Stimulated activated memory B cell treated with anti-CD40 and anti-IgM and Interleukin-4, amounts not matched to agents 10 μg/mL and 1 μg/mL and 100 μg/mL, for 72 hours (primary cell): ENCODE data around the gene SLC25A29.
A peak's percentile ranks its signal among the peaks of the same experiment; 100 is the strongest.
"Not testable (repeated sequence)": the region's sequence is repeated elsewhere in the genome, so short reads cannot be mapped to it uniquely, and the experiment has no call there.

Experiments
- ATAC-seq: fragments of 150-1000 bp; cut with Tn5 transposase; 2 replicates; pipeline ENCODE4 v1.10.0; 2021
- H3K27ac Mint-ChIP-seq: one replicate; pipeline ENCODE4 v1.8.0; 2022; ENCODE audit warnings: mild to moderate bottlenecking, mixed read lengths
- H3K27me3 Mint-ChIP-seq: one replicate; pipeline ENCODE4 v1.8.0; 2022; ENCODE audit warnings: mixed read lengths
- H3K36me3 Mint-ChIP-seq: one replicate; pipeline ENCODE4 v1.8.0; 2022; ENCODE audit warnings: mixed read lengths
- H3K4me1 Mint-ChIP-seq: one replicate; pipeline ENCODE4 v1.8.0; 2022; ENCODE audit warnings: mixed read lengths
- H3K4me3 Mint-ChIP-seq: one replicate; pipeline ENCODE4 v1.8.0; 2022; ENCODE audit warnings: mild to moderate bottlenecking, moderate library complexity, mixed read lengths
- H3K9me3 Mint-ChIP-seq: one replicate; pipeline ENCODE4 v1.8.0; 2022; ENCODE audit warnings: mixed read lengths

The SLC25A29 gene

GRCh38 chr14:100307766-100308426 is 1.7 kb upstream of the SLC25A29 start:
- Mint-ChIP-seq H3K4me1 (peaks cover 66% of the 10 kb centered on the region), H3K27me3 (no peaks in the 10 kb centered on the region), H3K36me3 (no peaks in the 10 kb centered on the region), H3K4me3 (peak overlapping the region; percentile 91), H3K27ac (no peak overlapping the region), H3K9me3 (no peaks in the 10 kb centered on the region)
- no peak for ATAC-seq

GRCh38 chr14:100306998-100307765 is 938 bp upstream of the SLC25A29 start:
- no peaks in the 10 kb centered on the region for H3K36me3 Mint-ChIP-seq
- H3K9me3 Mint-ChIP-seq, result no peaks in the 10 kb centered on the region
- peaks cover 61% of the 10 kb centered on the region for H3K4me1 Mint-ChIP-seq
- no peaks in the 10 kb centered on the region for H3K27me3 Mint-ChIP-seq
- H3K4me3 Mint-ChIP-seq, result peak overlapping the region; percentile 91
- peak overlapping the region; percentile 32 for H3K27ac Mint-ChIP-seq
- ATAC-seq, result peak; percentile 21

GRCh38 chr14:100305324-100306100 is 732 bp downstream of the SLC25A29 start:
- peak; percentile 6 for ATAC-seq
- peak overlapping the region; percentile 91 for H3K4me3 Mint-ChIP-seq
- peaks cover 52% of the 10 kb centered on the region for H3K4me1 Mint-ChIP-seq
- no peaks in the 10 kb centered on the region for H3K9me3 Mint-ChIP-seq
- H3K36me3 Mint-ChIP-seq, result no peaks in the 10 kb centered on the region
- no peaks in the 10 kb centered on the region for H3K27me3 Mint-ChIP-seq
- peak overlapping the region; percentile 77 for H3K27ac Mint-ChIP-seq

GRCh38 chr14:100304825-100305323 is 1.4 kb downstream of the SLC25A29 start:
- Mint-ChIP-seq H3K4me3 (peak overlapping the region; percentile 91), H3K9me3 (no peaks in the 10 kb centered on the region), H3K27me3 (no peaks in the 10 kb centered on the region), H3K36me3 (no peaks in the 10 kb centered on the region), H3K4me1 (peaks cover 53% of the 10 kb centered on the region), H3K27ac (peak overlapping the region; percentile 77)
- no peak for ATAC-seq

GRCh38 chr14:100303925-100304324 is 2.3 kb downstream of the SLC25A29 start:
- Mint-ChIP-seq H3K9me3 (no peaks in the 10 kb centered on the region), H3K27me3 (no peaks in the 10 kb centered on the region), H3K4me1 (peaks cover 62% of the 10 kb centered on the region), H3K4me3 (no peak overlapping the region), H3K36me3 (no peaks in the 10 kb centered on the region), H3K27ac (peak overlapping the region; percentile 44)
- no peak for ATAC-seq

GRCh38 chr14:100303179-100303578 is 3.1 kb downstream of the SLC25A29 start:
- peak overlapping the region; percentile 44 for H3K27ac Mint-ChIP-seq
- no peaks in the 10 kb centered on the region for H3K27me3 Mint-ChIP-seq
- H3K36me3 Mint-ChIP-seq, result no peaks in the 10 kb centered on the region
- H3K9me3 Mint-ChIP-seq, result no peaks in the 10 kb centered on the region
- no peak overlapping the region for H3K4me3 Mint-ChIP-seq
- H3K4me1 Mint-ChIP-seq, result peaks cover 63% of the 10 kb centered on the region
- ATAC-seq, result no peak

- H3K4me3 Mint-ChIP-seq, result no peak overlapping the region
- peak overlapping the region; percentile 44 for H3K27ac Mint-ChIP-seq
- ATAC-seq, result no peak
Measured at GRCh38 chr14:100302616-100303015, 3.6 kb downstream of the SLC25A29 start.

GRCh38 chr14:100299238-100299560 is 7.0 kb downstream of the SLC25A29 start:
- Mint-ChIP-seq H3K36me3 (no peaks in the 10 kb centered on the region), H3K27ac (peak overlapping the region; percentile 83), H3K4me3 (no peak overlapping the region), H3K27me3 (no peaks in the 10 kb centered on the region), H3K9me3 (no peaks in the 10 kb centered on the region), H3K4me1 (peaks cover 72% of the 10 kb centered on the region)
- ATAC-seq, result no peak

More at GRCh38 chr14:100302616-100303015, 3.6 kb downstream of the SLC25A29 start:
- Mint-ChIP-seq H3K4me1 (peaks cover 65% of the 10 kb centered on the region), H3K9me3 (no peaks in the 10 kb centered on the region), H3K27me3 (no peaks in the 10 kb centered on the region), H3K36me3 (no peaks in the 10 kb centered on the region)

- Mint-ChIP-seq H3K27me3 (no peaks in the 10 kb centered on the region), H3K36me3 (no peaks in the 10 kb centered on the region), H3K9me3 (no peaks in the 10 kb centered on the region), H3K27ac (peak overlapping the region; percentile 83), H3K4me3 (no peak overlapping the region), H3K4me1 (peaks cover 70% of the 10 kb centered on the region)
- ATAC-seq, result no peak
Measured at GRCh38 chr14:100298551-100299237, 7.5 kb downstream of the SLC25A29 start.

GRCh38 chr14:100297320-100298300 is 8.6 kb downstream of the SLC25A29 start:
- peak; percentile 92 for ATAC-seq
- Mint-ChIP-seq H3K4me3 (peak overlapping the region; percentile 59), H3K27me3 (no peaks in the 10 kb centered on the region), H3K9me3 (no peaks in the 10 kb centered on the region), H3K4me1 (peaks cover 66% of the 10 kb centered on the region), H3K27ac (peak overlapping the region; percentile 83), H3K36me3 (peaks cover 5% of the 10 kb centered on the region)

GRCh38 chr14:100296729-100297128 is 9.5 kb downstream of the SLC25A29 start:
- not testable (repeated sequence) for H3K27me3 Mint-ChIP-seq, ATAC-seq, H3K9me3 Mint-ChIP-seq, H3K36me3 Mint-ChIP-seq
- H3K4me1 Mint-ChIP-seq, result peaks cover 63% of the 10 kb centered on the region
- H3K4me3 Mint-ChIP-seq, result peak overlapping the region; percentile 59
- peak overlapping the region; percentile 83 for H3K27ac Mint-ChIP-seq

- Mint-ChIP-seq H3K4me3 (no peak overlapping the region), H3K27ac (peak overlapping the region; percentile 83), H3K4me1 (peaks cover 60% of the 10 kb centered on the region), H3K36me3 (peaks cover 5% of the 10 kb centered on the region), H3K9me3 (no peaks in the 10 kb centered on the region), H3K27me3 (no peaks in the 10 kb centered on the region)
- ATAC-seq, result no peak
Measured at GRCh38 chr14:100296106-100296651, 10.1 kb downstream of the SLC25A29 start.

- no peaks in the 10 kb centered on the region for H3K27me3 Mint-ChIP-seq
- H3K27ac Mint-ChIP-seq, result peak overlapping the region; percentile 83
- no peak overlapping the region for H3K4me3 Mint-ChIP-seq
- H3K36me3 Mint-ChIP-seq, result peaks cover 5% of the 10 kb centered on the region
- ATAC-seq, result no peak
- H3K4me1 Mint-ChIP-seq, result peaks cover 63% of the 10 kb centered on the region
- H3K9me3 Mint-ChIP-seq, result no peaks in the 10 kb centered on the region
Measured at GRCh38 chr14:100295376-100296105, 10.7 kb downstream of the SLC25A29 start.
